GM12801 (cell line): Measurements from ENCODE around the gene VPS11.

Experiments used
- TF ChIP-seq, protein P1 (sequence below): IDR thresholded peaks from one replicate; pipeline ENCODE4 v1.5.1; 2011; ENCODE audit warnings: control low read depth; ENCODE audit not compliant: insufficient read length; ENCODE audit errors: extremely low read depth

Gene VPS11

GRCh38 chr11:119065369-119065768 is 2.2 kb upstream of the VPS11 start:
- TF ChIP-seq, protein P1, sequence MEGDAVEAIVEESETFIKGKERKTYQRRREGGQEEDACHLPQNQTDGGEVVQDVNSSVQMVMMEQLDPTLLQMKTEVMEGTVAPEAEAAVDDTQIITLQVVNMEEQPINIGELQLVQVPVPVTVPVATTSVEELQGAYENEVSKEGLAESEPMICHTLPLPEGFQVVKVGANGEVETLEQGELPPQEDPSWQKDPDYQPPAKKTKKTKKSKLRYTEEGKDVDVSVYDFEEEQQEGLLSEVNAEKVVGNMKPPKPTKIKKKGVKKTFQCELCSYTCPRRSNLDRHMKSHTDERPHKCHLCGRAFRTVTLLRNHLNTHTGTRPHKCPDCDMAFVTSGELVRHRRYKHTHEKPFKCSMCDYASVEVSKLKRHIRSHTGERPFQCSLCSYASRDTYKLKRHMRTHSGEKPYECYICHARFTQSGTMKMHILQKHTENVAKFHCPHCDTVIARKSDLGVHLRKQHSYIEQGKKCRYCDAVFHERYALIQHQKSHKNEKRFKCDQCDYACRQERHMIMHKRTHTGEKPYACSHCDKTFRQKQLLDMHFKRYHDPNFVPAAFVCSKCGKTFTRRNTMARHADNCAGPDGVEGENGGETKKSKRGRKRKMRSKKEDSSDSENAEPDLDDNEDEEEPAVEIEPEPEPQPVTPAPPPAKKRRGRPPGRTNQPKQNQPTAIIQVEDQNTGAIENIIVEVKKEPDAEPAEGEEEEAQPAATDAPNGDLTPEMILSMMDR: no peak

DNA sequence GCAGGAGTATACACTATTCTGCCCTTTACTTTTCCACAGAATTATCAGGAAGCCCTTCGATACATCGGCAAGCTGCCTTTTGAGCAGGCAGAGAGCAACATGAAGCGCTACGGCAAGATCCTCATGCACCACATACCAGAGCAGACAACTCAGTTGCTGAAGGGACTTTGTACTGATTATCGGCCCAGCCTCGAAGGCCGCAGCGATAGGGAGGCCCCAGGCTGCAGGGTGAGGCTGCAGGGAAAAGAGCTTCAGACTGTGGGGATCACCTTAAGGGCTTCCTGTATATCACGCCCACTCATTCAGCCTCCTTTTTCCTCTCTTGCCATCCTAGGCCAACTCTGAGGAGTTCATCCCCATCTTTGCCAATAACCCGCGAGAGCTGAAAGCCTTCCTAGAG is 10.2 kb downstream of the VPS11 start:
- TF ChIP-seq, protein P1: no peak

GRCh38 chr11:119078675-119079420 is 11.2 kb downstream of the VPS11 start:
- TF ChIP-seq, protein P1: no peak

DNA sequence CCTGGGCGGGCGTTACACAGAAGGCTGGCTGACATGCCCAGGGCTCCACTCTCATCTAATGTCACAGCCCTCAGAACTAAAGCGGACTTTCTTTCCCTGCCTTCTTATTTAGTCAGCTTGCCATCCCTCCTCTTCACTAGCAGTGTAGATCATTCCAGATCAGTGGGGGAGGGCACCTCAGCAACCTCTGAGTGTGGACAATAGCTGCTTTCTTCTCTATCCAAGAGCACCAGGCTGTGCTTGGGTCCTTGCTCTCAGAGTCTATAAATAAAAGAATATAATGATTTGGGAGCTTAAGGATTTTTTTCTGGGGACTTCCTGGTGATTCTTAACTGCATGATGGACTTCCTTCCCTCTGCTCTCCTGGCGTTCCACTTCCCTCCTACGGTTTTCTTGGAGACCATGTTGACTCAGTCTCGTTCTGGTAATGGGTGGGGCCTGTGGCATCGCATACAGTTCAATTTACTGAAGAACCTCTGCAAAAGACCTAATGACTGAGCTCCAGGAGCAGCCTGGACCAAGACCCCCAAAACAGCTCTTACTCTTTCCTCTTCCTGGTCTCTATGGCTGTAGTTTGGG is 14.2 kb downstream of the VPS11 start:
- TF ChIP-seq, protein P1: no peak

- TF ChIP-seq, protein P1: no peak
Observed at GRCh38 chr11:119084663-119085436, 17.2 kb downstream of the VPS11 start, which contains the start of gene HMBS. TSS of gene HMBS (plus strand) at chr11:119084881. CDS start at chr11:119085034, 153 bp downstream.

GRCh38 chr11:119085437-119085847 is 17.8 kb downstream of the VPS11 start:
- TF ChIP-seq, protein P1: no peak

DNA sequence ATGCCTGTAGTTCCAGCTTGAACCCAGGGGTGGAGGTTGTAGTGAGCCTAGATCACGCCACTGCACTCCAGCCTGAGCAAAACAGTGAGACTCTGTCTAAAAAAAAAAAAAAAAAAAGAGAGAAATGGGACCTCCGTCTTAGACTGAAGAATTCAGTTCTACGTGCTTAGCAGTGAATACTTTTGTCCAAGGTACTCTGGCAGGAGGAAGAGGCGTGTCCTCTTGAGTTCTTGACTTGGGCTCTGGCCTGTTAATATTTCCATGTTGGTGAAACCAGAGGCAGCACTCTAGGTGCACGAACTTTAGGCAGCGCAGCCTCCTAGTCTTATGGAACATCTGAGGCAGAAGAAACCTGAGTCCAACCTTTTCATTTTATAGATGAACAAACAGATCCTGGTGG is 19.5 kb downstream of the VPS11 start:
- TF ChIP-seq, protein P1: no peak
